ENCODE results near the gene CITED1.

GRCh38 chrX:72306085-72306801 lies 529 bp upstream of the CITED1 start:
- TF ChIP-seq CTCF (IDR thresholded peaks at IDR 0.05): no peak
- TF ChIP-seq POLR2A (IDR thresholded peaks at IDR 0.05): no peak
